ENCODE measurements around the gene MBD4. TPM values are rescaled to one million over a fixed set of nuclear protein-coding genes. Genes with fewer than 3 reads are reported as not detected.

The MBD4 gene
- total RNA-seq, 2 experiments from 2014 or later: 38.9 to 44.5 TPM

DNA sequence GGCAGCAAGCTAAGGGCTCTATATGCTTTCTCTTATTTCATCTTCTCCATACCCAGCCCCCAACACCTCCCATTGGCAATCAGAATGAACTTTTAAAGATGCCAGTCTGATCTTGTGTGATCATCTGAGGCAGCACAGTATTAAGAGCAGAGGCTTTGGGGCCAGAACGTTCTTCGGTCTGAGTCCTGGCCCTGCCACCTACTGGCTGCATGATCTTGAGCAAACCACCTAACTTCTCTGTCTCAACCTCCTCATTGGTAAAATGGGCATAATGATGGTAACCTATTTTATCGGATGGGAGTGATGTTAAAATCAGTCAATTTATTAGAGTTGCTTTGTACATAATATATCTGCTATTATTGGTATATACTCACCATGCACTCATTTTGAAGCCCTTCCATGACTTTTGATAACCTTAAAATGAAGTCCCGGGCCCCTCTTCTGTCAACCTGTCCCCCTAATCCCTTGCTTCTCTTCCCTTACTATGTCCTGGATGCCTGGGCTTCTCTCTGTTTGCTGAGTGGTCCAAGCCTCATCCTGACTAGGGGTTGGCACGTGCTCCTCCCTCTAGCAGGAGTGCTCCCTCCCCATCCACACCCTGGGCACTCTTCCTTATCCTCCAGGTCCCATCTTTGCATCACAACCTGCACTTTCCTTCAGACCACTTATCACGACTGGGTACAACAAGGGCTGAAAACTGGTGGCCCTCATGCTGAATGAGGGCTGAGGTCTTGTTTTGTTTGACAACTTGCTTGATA is 17.6 kb downstream of the MBD4 start:
- no peak overlapping the region for H3K4me3 Mint-ChIP-seq
- ChIA-PET CTCF (interaction anchor here (1.0 to 2.1 kb wide), 3 partner anchors 22 to 39 kb away, joined by 3 to 10 read pairs (median 3); no protein-coding TSS in a partner anchor), POLR2A (no interaction called here)
- no peaks in the 10 kb centered on the region for H3K36me3 Mint-ChIP-seq (ENCODE audit: low read depth)
- ATAC-seq (no peak), DNase-seq (no peak)
- TF ChIP-seq, protein P1, sequence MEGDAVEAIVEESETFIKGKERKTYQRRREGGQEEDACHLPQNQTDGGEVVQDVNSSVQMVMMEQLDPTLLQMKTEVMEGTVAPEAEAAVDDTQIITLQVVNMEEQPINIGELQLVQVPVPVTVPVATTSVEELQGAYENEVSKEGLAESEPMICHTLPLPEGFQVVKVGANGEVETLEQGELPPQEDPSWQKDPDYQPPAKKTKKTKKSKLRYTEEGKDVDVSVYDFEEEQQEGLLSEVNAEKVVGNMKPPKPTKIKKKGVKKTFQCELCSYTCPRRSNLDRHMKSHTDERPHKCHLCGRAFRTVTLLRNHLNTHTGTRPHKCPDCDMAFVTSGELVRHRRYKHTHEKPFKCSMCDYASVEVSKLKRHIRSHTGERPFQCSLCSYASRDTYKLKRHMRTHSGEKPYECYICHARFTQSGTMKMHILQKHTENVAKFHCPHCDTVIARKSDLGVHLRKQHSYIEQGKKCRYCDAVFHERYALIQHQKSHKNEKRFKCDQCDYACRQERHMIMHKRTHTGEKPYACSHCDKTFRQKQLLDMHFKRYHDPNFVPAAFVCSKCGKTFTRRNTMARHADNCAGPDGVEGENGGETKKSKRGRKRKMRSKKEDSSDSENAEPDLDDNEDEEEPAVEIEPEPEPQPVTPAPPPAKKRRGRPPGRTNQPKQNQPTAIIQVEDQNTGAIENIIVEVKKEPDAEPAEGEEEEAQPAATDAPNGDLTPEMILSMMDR (IDR thresholded peaks at IDR 0.05): no peak
- intact Hi-C loops (cut with micrococcal nuclease): no loop called here
- no peaks in the 10 kb centered on the region for H3K9me3 Mint-ChIP-seq
- H3K4me1 Mint-ChIP-seq (ENCODE audit: low read depth): peaks cover 13% of the 10 kb centered on the region
- H3K27ac Mint-ChIP-seq: no peak overlapping the region
- peaks cover under 1% of the 10 kb centered on the region for H3K27me3 Mint-ChIP-seq

DNA sequence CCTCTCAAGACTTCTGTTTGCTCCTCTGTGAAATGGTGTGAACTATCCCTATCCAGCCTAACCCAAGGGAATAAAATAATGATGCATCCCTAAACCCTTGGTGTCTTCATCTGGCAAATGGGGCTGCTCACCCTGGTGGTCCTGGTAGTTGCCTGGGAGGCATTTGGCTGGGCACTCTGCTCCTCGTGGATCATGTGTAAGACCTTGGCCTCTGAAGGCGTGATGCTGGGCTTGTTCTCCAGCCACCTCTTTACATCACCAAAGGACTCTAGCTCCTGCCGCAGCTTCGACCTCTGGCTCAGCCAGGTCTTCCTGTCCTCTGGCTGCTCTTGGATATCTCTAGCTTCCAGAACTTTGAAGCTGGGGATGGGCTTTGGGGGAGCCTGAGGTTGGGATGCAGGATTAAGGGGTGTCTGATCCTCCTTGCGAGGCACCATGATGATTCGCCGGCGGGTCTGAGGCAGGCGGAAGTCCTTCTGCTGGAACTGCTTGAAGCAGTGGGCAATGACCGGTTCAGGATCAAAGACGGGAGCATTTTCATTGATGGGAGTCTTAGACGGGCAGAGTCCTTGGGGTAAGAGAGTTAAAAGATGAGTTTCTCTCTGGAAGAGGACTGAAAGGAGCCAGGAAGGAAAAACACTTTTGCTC is 18.4 kb downstream of the MBD4 start:
- DNase-seq (no peak), ATAC-seq (no peak)
- CTCF ChIA-PET: interaction anchor here (1.0 kb wide), 1 partner anchor 38 kb away, joined by 3 read pairs; no protein-coding TSS in a partner anchor
- Mint-ChIP-seq H3K9me3 (no peaks in the 10 kb centered on the region), H3K4me3 (no peak overlapping the region), H3K27me3 (no peaks in the 10 kb centered on the region), H3K27ac (no peak overlapping the region), H3K4me1 (ENCODE audit: low read depth) (peaks cover 13% of the 10 kb centered on the region), H3K36me3 (ENCODE audit: low read depth) (no peaks in the 10 kb centered on the region)
- intact Hi-C loops (cut with micrococcal nuclease): no loop called here
- POLR2A ChIA-PET: interaction anchor here (1.0 kb wide), 1 partner anchor 21 kb away, joined by 3 read pairs; no protein-coding TSS in a partner anchor
- TF ChIP-seq, protein P1 (IDR thresholded peaks at IDR 0.05): no peak

DNA sequence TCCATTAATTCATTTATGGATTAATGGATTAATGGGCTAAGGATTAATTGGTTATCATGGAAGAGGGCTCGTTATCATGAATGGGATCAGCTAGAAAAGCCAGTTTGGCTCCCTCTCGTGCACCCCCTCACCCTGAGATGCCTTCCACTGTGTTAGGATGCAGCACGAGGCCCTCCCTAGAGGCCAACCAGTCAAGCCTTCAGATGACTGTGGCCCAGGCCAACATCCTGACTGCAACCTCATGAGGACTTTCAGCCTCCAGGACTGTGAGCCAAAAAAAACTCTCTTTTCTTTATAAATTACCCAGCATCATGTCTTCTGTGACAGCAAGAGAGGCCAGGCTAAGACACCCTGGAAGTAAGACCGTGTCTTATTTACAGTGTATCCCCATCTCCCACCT is 20.3 kb downstream of the MBD4 start:
- Mint-ChIP-seq H3K4me3 (no peak overlapping the region), H3K4me1 (ENCODE audit: low read depth) (peaks cover 5% of the 10 kb centered on the region), H3K27me3 (no peaks in the 10 kb centered on the region), H3K36me3 (ENCODE audit: low read depth) (no peaks in the 10 kb centered on the region), H3K27ac (no peak overlapping the region), H3K9me3 (no peaks in the 10 kb centered on the region)
- ChIA-PET CTCF (no interaction called here), POLR2A (interaction anchor here (0.6 kb wide), 1 partner anchor 1295 kb away, joined by 3 read pairs; no protein-coding TSS in a partner anchor)
- no peak for DNase-seq
- no peak for ATAC-seq
- TF ChIP-seq, protein P1 (IDR thresholded peaks at IDR 0.05): no peak
- intact Hi-C loops (cut with micrococcal nuclease): no loop called here

DNA sequence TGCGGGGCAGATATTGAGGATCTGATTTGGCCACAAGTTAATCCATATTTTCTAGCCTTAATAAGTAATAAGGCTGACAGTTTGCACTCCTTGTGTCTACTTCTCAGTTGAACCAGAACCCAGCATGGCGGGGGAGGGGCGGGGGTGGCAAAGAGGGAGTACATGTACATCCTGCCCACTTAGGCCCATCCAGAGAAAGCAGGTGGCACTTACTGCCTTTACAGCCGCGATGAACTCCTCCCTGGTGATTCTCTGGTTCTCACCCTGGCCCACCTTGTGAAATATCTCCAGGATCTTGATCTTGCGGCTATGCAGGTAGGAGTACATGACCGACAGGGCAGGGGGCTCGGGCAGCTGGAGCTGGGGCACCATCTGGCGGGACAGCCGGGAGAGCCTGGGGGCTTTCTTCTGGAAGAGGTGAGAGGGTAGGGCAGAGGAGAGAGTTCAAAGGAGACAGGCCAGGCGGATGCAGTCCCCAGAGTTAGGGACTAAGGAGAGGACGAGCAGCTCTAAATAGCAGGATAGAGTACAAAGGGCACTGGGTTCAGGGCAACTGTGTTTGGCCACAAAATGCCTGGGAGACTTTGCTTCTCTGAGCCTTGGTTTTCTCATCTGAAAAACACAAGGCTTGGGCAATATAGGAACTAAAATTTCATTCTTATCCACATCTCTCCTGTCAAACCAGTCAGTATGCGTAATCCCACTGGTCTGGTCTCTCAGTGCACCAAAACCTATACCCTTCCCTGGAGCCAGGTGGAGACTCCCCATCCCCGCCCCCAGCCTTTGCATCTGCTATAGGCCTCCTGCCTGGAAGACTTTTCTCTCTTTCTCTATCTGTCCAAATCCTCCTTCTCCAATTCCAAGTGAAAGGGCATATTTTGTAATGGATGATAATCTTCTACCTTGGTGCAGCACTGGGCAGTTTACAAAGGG is 21.4 kb downstream of the MBD4 start:
- H3K9me3 Mint-ChIP-seq: no peaks in the 10 kb centered on the region
- TF ChIP-seq, protein P1 (IDR thresholded peaks at IDR 0.05): no peak
- ChIA-PET POLR2A (interaction anchor here (0.9 to 1.3 kb wide), 3 partner anchors 9 to 18 kb away, joined by 3 to 7 read pairs (median 3); no protein-coding TSS in a partner anchor), CTCF (interaction anchor here (1.6 kb wide), 1 partner anchor 35 kb away, joined by 4 read pairs; no protein-coding TSS in a partner anchor)
- H3K4me3 Mint-ChIP-seq: no peak overlapping the region
- H3K36me3 Mint-ChIP-seq (ENCODE audit: low read depth): no peaks in the 10 kb centered on the region
- no peaks in the 10 kb centered on the region for H3K4me1 Mint-ChIP-seq (ENCODE audit: low read depth)
- H3K27me3 Mint-ChIP-seq: no peaks in the 10 kb centered on the region
- DNase-seq (no peak), ATAC-seq (no peak)
- H3K27ac Mint-ChIP-seq: no peak overlapping the region
- intact Hi-C loops (cut with micrococcal nuclease): no loop called here

All from activated CD8-positive, alpha-beta T cell treated with anti-CD3 and anti-CD28 coated beads for 36 hours (primary cell).